K562 (cell line): ENCODE data around the gene FGF14. TPM values are rescaled to one million over a fixed set of nuclear protein-coding genes. Genes with fewer than 3 reads are reported as not detected.

Experiments used
- ATAC-seq: fragments of 200-7000 bp; cut with Tn5 transposase; 3 replicates; pipeline ENCODE4 v1.9.1; 2020; ENCODE audit warnings: moderate library complexity
- BruUV-seq: library from RNA; stranded (reverse); fragments of 400-500 nt; replicated peaks from 2 replicates; lab custom pipeline; 2021; lab: Mats Ljungman, UMichigan
- CTCF ChIA-PET: fragments of 300-600 bp; formaldehyde crosslinking; extraction: SDS; loops from one replicate; lab custom pipeline; 2021; ENCODE audit warnings: low intra/inter-chr PET ratio; lab: Yijun Ruan, JAX
- POLR2A ChIA-PET: fragments of 300-600, 350-650 bp; sonication (Branson Sonifier 250); formaldehyde crosslinking; extraction: SDS; loops from one replicate; lab custom pipeline; 2021; ENCODE audit warnings: antibody characterized with exemption, inconsistent platforms; lab: Yijun Ruan, JAX
- DNase-seq, 4 experiments: peaks; one replicate each; pipeline versions ENCODE4 v3.0.0 to v3.0.0-alpha.2; 2011 to 2018; ENCODE audit warnings: low spot score in 3 of 4, mixed read lengths in 3 of 4; ENCODE audit errors: extremely low read depth in 1 of 4
- FAIRE-seq: peaks from 2 replicates; lab custom pipeline; 2011; peaks lifted over from hg19 to GRCh38; lab: Jason Lieb, UNC
- H2AFZ ChIP-seq: 2 replicates; pipeline ENCODE4 v1.6.0; 2011; ENCODE audit warnings: low read depth, low read length, control low read depth, inconsistent platforms
- H3K27ac ChIP-seq: fragments of 200-600 bp; 3 replicates; pipeline ENCODE4 v1.8.0; 2011; ENCODE audit warnings: low read depth, mild to moderate bottlenecking, control low read depth, inconsistent platforms, low read length, moderate library complexity, mixed read lengths; ENCODE audit errors: extremely low read depth
- H3K27me3 ChIP-seq, 2 experiments: fragments of 300-600 bp in 1 of 2; 2 replicates in 1 of 2; 3 replicates in 1 of 2; pipeline versions ENCODE4 v1.6.0 to v1.8.0; 2011; ENCODE audit warnings: inconsistent platforms in 2 of 2, low read length in 2 of 2, mild to moderate bottlenecking in 1 of 2, mixed read lengths in 1 of 2, moderate library complexity in 1 of 2; ENCODE audit not compliant: control insufficient read depth in 2 of 2, insufficient read depth in 2 of 2
- H3K36me3 ChIP-seq: fragments of 300-600 bp; 3 replicates; pipeline ENCODE4 v1.8.0; 2011; ENCODE audit warnings: mild to moderate bottlenecking, low read length, inconsistent platforms; ENCODE audit not compliant: control insufficient read depth, insufficient read depth
- H3K4me1 ChIP-seq, 2 experiments: fragments of 200-600 bp in 1 of 2; replicated peaks in 1 of 2; 2 replicates in 1 of 2; 3 replicates in 1 of 2; pipeline versions ENCODE4 v1.5.1 to v1.8.0; 2011; ENCODE audit warnings: inconsistent platforms in 2 of 2, low read length in 2 of 2, mild to moderate bottlenecking in 1 of 2, mixed read lengths in 1 of 2, moderate library complexity in 1 of 2; ENCODE audit not compliant: control insufficient read depth in 2 of 2, insufficient read depth in 2 of 2
- H3K4me2 ChIP-seq: 2 replicates; pipeline ENCODE4 v1.6.1; 2011; ENCODE audit warnings: low read length, control low read depth, inconsistent platforms, mixed read lengths; ENCODE audit not compliant: insufficient read depth
- H3K4me3 ChIP-seq: fragments of 200-600 bp; sonication (generic), shearing (Covaris generic); 2 replicates; pipeline ENCODE4 v1.5.1; 2016; ENCODE audit warnings: control low read depth, inconsistent platforms
- H3K79me2 ChIP-seq: fragments of 200-600 bp; 3 replicates; pipeline ENCODE4 v1.8.0; 2011; ENCODE audit warnings: low read length, inconsistent platforms; ENCODE audit not compliant: control insufficient read depth, insufficient read depth
- H3K9ac ChIP-seq, 2 experiments: 2 replicates each; pipeline versions ENCODE4 v1.6.0 to v1.6.1; 2011; ENCODE audit warnings: low read depth in 2 of 2, low read length in 2 of 2, control low read depth in 1 of 2, inconsistent platforms in 1 of 2, mild to moderate bottlenecking in 1 of 2, mixed read lengths in 1 of 2; ENCODE audit not compliant: insufficient read depth in 1 of 2
- H3K9me1 ChIP-seq: one replicate; pipeline ENCODE4 v1.6.0; 2011; ENCODE audit warnings: inconsistent platforms, mild to moderate bottlenecking, low read length, moderate library complexity; ENCODE audit not compliant: control insufficient read depth, insufficient read depth
- H3K9me3 ChIP-seq: replicated peaks from 2 replicates; pipeline ENCODE4 v1.5.1; 2011; ENCODE audit warnings: low read depth, low read length, inconsistent platforms; ENCODE audit not compliant: control insufficient read depth, insufficient read depth
- H4K20me1 ChIP-seq: replicated peaks from 2 replicates; pipeline ENCODE4 v1.6.1; 2011; ENCODE audit warnings: low read length, inconsistent platforms, mixed read lengths; ENCODE audit not compliant: control insufficient read depth, insufficient read depth
- LCOR ChIP-seq: sonication (generic); formaldehyde crosslinking; IDR thresholded peaks from 2 replicates; pipeline ENCODE4 v1.8.0; 2022; ENCODE audit warnings: mild to moderate bottlenecking, missing genetic modification reagents
- SLC30A9 ChIP-seq: fragments of 250-450 bp; sonication (Bioruptor Pico); IDR thresholded peaks from 2 replicates; pipeline ENCODE4 v1.8.0; 2022; ENCODE audit warnings: mild to moderate bottlenecking, moderate library complexity
- THRAP3 ChIP-seq: fragments of 450-650 bp; IDR thresholded peaks from 2 replicates; pipeline ENCODE4 v1.6.1; 2016; ENCODE audit warnings: mild to moderate bottlenecking, inconsistent platforms, borderline replicate concordance
- ZNF561 ChIP-seq: fragments of 450-650 bp; formaldehyde crosslinking; conservative IDR thresholded peaks from 2 replicates; pipeline ENCODE4 v1.4.0; 2020; ENCODE audit warnings: mild to moderate bottlenecking, moderate library complexity
- WGBS: fragments of 100-300 bp; shearing (Covaris generic); methylation state at CpG from one replicate; pipeline ENCODE4 v1.1.6; 2016; ENCODE audit warnings: low coverage, mixed read lengths; ENCODE audit not compliant: insufficient coverage; ENCODE audit errors: missing lambda C conversion rate; 5-methylcytosine and 5-hydroxymethylcytosine counted together
- in situ Hi-C: fragments of 300-500 bp; cut with MboI; formaldehyde crosslinking; loops from 4 replicates; pipeline ENCODE4 v1.15.0; 2018; ENCODE audit warnings: inconsistent platforms, mixed read lengths
- intact Hi-C: fragments of 100-400 bp; cut with micrococcal nuclease; formaldehyde crosslinking; loops from 2 replicates; pipeline ENCODE4 v1.14.2; 2022
- polyA plus RNA-seq, 8 experiments: library from polyadenylated mRNA; depleted of rRNA in 4 of 8; stranded (reverse) in 5 of 8; unstranded in 3 of 8; fragments of >200 nt; fragmentation: Nextera tagmentation in 2 of 8; fragmentation: Illumina TruSeq in 1 of 8; extraction: Ambion mirVana in 2 of 8; extraction: Trizol in 1 of 8; gene quantifications; 2 replicates each; pipeline versions ENCODE4 v1.2.1 to v1.2.3, GENCODE V29; 2011 to 2014; ENCODE audit warnings: inconsistent platforms in 1 of 8, missing spikeins in 1 of 8
- total RNA-seq, 7 experiments: library from RNA; depleted of rRNA in 6 of 7; stranded (reverse); fragments of >200 nt in 6 of 7; fragmentation: Illumina TruSeq in 2 of 7; extraction: Trizol in 2 of 7; gene quantifications; 2 replicates each; pipeline versions ENCODE4 v1.2.1 to v1.2.3, GENCODE V29; 2011 to 2021; ENCODE audit warnings: low replicate concordance in 1 of 7
- TF ChIP-seq, protein P1 (sequence below): fragments of 250-450 bp; sonication (Bioruptor Pico); IDR thresholded peaks from 2 replicates; pipeline ENCODE4 v1.8.0; 2021; ENCODE audit warnings: borderline replicate concordance, mild to moderate bottlenecking, moderate library complexity; ENCODE audit not compliant: poor library complexity, severe bottlenecking
- TF ChIP-seq, protein P2 (sequence below): fragments of 250-450 bp; sonication (Bioruptor Pico); IDR thresholded peaks from 2 replicates; pipeline ENCODE4 v1.5.1; 2021; ENCODE audit warnings: mild to moderate bottlenecking
- TF ChIP-seq, protein P3 (sequence below): sonication (generic); formaldehyde crosslinking; IDR thresholded peaks from 2 replicates; pipeline ENCODE4 v1.8.0; 2023; ENCODE audit warnings: mild to moderate bottlenecking, missing genetic modification reagents
- TF ChIP-seq, protein P4 (sequence below): fragments of 450-650 bp; IDR thresholded peaks from 2 replicates; pipeline ENCODE4 v1.6.1; 2016; ENCODE audit warnings: low read depth, mild to moderate bottlenecking, moderate library complexity

Gene FGF14
- total and polyA plus RNA-seq, 9 of the 15 experiments (the other 6 are each of a cell fraction or from before 2014, with no cell fraction given) = not detected

DNA sequence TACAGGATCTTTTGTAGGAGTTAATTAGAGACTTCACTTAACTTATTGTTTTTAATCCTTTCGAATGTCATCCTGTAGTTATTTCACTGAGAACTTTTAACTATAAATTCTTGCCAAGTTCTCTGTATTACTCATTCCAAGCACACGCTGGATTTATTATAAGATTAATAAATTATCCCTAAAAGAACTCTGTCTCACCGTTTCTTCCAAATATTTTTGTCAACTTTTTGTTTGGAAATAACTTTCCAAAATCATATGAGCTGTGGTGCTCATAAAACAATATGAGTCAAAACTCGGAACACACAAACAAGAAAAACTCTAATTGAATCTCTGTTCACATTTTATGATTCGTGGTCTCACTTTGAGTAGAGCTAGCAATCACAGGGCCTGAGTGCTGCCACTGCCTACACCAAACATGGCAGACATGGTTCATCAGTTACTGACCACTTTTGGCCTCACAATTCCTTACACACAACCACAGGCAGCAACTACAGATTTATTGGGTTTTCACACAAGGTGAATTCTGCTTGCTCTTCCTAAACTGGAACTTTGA is 412.0 kb downstream of the FGF14 start:
- H3K27ac ChIP-seq = no peak overlapping the region
- no peaks in the 10 kb centered on the region for H3K79me2 ChIP-seq
- no peaks in the 10 kb centered on the region for H3K9me1 ChIP-seq
- TF ChIP-seq, protein P1, sequence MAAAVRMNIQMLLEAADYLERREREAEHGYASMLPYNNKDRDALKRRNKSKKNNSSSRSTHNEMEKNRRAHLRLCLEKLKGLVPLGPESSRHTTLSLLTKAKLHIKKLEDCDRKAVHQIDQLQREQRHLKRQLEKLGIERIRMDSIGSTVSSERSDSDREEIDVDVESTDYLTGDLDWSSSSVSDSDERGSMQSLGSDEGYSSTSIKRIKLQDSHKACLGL (CRISPR knock-in tag) = no peak
- TF ChIP-seq THRAP3 = no peak
- H3K4me1 ChIP-seq = no peaks in the 10 kb centered on the region
- H4K20me1 ChIP-seq = no peaks in the 10 kb centered on the region
- no peaks in the 10 kb centered on the region for H3K27me3 ChIP-seq
- intact Hi-C loops = no loop called here
- no peak for FAIRE-seq
- no TSS peak for BruUV-seq
- no peak overlapping the region for H3K4me3 ChIP-seq
- CTCF ChIA-PET = no interaction called here
- H3K9me3 ChIP-seq = no peaks in the 10 kb centered on the region
- H3K9ac ChIP-seq = no peak overlapping the region
- no peak for ATAC-seq
- H3K4me2 ChIP-seq = no peak overlapping the region
- no peak overlapping the region for H2AFZ ChIP-seq
- WGBS = 1% methylated on average over 5 of the region's 5 CpGs
- POLR2A ChIA-PET = no interaction called here
- in situ Hi-C loops = no loop called here
- DNase-seq = no peak
- no peaks in the 10 kb centered on the region for H3K36me3 ChIP-seq

DNA sequence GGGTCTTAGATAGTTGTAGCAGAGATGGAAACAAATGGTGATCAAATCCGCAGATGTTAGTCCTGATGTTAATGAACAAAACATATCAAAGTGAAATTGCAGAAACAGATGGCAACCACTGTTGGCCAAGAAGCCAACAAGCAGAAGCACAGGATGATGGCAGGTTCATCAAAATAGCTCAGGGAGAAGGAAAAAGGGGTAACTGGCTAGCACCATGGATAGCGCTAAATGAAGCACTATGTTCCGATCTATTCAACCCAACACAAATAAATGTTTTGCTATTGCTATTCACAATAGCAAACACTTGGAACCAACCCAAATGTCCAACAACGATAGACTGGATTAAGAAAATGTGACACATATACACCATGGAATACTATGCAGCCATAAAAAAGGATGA is 413.7 kb downstream of the FGF14 start:
- BruUV-seq = no TSS peak
- POLR2A ChIA-PET = no interaction called here
- intact Hi-C loops (no loop called here), in situ Hi-C loops (no loop called here)
- H3K27me3 ChIP-seq = no peaks in the 10 kb centered on the region
- no peaks in the 10 kb centered on the region for H3K4me1 ChIP-seq
- ATAC-seq (no peak), DNase-seq (no peak), FAIRE-seq (no peak)
- CTCF ChIA-PET = no interaction called here
- no peak overlapping the region for H3K4me2 ChIP-seq
- H4K20me1 ChIP-seq = no peaks in the 10 kb centered on the region
- WGBS = 19% methylated on average over 4 of the region's 4 CpGs
- no peaks in the 10 kb centered on the region for H3K9me3 ChIP-seq
- no peak overlapping the region for H2AFZ ChIP-seq
- no peak overlapping the region for H3K27ac ChIP-seq
- no peaks in the 10 kb centered on the region for H3K79me2 ChIP-seq
- H3K9me1 ChIP-seq = no peaks in the 10 kb centered on the region
- no peaks in the 10 kb centered on the region for H3K36me3 ChIP-seq
- no peak overlapping the region for H3K4me3 ChIP-seq
- H3K9ac ChIP-seq = no peak overlapping the region
- TF ChIP-seq, protein P2, sequence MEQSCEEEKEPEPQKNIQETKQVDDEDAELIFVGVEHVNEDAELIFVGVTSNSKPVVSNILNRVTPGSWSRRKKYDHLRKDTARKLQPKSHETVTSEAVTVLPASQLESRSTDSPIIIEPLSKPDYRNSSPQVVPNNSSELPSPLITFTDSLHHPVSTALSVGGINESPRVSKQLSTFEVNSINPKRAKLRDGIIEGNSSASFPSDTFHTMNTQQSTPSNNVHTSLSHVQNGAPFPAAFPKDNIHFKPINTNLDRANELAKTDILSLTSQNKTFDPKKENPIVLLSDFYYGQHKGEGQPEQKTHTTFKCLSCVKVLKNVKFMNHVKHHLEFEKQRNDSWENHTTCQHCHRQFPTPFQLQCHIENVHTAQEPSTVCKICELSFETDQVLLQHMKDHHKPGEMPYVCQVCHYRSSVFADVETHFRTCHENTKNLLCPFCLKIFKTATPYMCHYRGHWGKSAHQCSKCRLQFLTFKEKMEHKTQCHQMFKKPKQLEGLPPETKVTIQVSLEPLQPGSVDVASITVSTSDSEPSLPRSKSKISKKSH = no peak
- TF ChIP-seq SLC30A9 (CRISPR knock-in tag) (no peak), ZNF561 (CRISPR knock-in tag) (no peak), LCOR (CRISPR knock-in tag) (no peak)
- TF ChIP-seq, protein P3, sequence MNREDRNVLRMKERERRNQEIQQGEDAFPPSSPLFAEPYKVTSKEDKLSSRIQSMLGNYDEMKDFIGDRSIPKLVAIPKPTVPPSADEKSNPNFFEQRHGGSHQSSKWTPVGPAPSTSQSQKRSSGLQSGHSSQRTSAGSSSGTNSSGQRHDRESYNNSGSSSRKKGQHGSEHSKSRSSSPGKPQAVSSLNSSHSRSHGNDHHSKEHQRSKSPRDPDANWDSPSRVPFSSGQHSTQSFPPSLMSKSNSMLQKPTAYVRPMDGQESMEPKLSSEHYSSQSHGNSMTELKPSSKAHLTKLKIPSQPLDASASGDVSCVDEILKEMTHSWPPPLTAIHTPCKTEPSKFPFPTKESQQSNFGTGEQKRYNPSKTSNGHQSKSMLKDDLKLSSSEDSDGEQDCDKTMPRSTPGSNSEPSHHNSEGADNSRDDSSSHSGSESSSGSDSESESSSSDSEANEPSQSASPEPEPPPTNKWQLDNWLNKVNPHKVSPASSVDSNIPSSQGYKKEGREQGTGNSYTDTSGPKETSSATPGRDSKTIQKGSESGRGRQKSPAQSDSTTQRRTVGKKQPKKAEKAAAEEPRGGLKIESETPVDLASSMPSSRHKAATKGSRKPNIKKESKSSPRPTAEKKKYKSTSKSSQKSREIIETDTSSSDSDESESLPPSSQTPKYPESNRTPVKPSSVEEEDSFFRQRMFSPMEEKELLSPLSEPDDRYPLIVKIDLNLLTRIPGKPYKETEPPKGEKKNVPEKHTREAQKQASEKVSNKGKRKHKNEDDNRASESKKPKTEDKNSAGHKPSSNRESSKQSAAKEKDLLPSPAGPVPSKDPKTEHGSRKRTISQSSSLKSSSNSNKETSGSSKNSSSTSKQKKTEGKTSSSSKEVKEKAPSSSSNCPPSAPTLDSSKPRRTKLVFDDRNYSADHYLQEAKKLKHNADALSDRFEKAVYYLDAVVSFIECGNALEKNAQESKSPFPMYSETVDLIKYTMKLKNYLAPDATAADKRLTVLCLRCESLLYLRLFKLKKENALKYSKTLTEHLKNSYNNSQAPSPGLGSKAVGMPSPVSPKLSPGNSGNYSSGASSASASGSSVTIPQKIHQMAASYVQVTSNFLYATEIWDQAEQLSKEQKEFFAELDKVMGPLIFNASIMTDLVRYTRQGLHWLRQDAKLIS (CRISPR knock-in tag) = no peak
- TF ChIP-seq, protein P4, sequence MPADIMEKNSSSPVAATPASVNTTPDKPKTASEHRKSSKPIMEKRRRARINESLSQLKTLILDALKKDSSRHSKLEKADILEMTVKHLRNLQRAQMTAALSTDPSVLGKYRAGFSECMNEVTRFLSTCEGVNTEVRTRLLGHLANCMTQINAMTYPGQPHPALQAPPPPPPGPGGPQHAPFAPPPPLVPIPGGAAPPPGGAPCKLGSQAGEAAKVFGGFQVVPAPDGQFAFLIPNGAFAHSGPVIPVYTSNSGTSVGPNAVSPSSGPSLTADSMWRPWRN = no peak
